NCI-H446 treated with DMSO at 0.1 percent for 48 hours (cell line): ENCODE measurements around the gene SLC5A12.
A peak's percentile ranks its signal among the peaks of the same experiment; 100 is the strongest.

ENCODE experiments used
- DNase-seq: peaks from one replicate; lab custom pipeline; 2025; lab: John Stamatoyannopoulos, UW

Gene SLC5A12

GRCh38 chr11:26721948-26722475 lies at the start of gene SLC5A12:
TSS of gene SLC5A12 (minus strand) at chr11:26722060. CDS start at chr11:26721714, 346 bp downstream.
- no peak for DNase-seq

GRCh38 chr11:26769027-26769426 lies 47.2 kb upstream of the SLC5A12 start:
- no peak for DNase-seq

- DNase-seq = no peak
Measured at GRCh38 chr11:26767060-26767459, 45.2 kb upstream of the SLC5A12 start.

GRCh38 chr11:26765323-26765722 lies 43.5 kb upstream of the SLC5A12 start:
- no peak for DNase-seq

GRCh38 chr11:26764825-26765224 lies 43.0 kb upstream of the SLC5A12 start:
- DNase-seq = no peak

GRCh38 chr11:26764315-26764714 lies 42.5 kb upstream of the SLC5A12 start:
- DNase-seq = no peak

- DNase-seq = no peak
Measured at GRCh38 chr11:26762089-26762488, 40.2 kb upstream of the SLC5A12 start.

- no peak for DNase-seq
Measured at GRCh38 chr11:26761361-26761809, 39.5 kb upstream of the SLC5A12 start.

GRCh38 chr11:26757995-26758394 lies 36.1 kb upstream of the SLC5A12 start:
- no peak for DNase-seq

GRCh38 chr11:26755762-26756161 lies 33.9 kb upstream of the SLC5A12 start:
- DNase-seq = no peak

- peak; percentile 61 for DNase-seq
Measured at GRCh38 chr11:26753723-26754504, 32.1 kb upstream of the SLC5A12 start.

- DNase-seq = no peak
Measured at GRCh38 chr11:26749927-26750326, 28.1 kb upstream of the SLC5A12 start.

- no peak for DNase-seq
Measured at GRCh38 chr11:26743622-26744021, 21.8 kb upstream of the SLC5A12 start.

- no peak for DNase-seq
Measured at GRCh38 chr11:26742966-26743365, 21.1 kb upstream of the SLC5A12 start.

- DNase-seq = peak; percentile 89
Measured at GRCh38 chr11:26741036-26741435, 19.2 kb upstream of the SLC5A12 start.

GRCh38 chr11:26739366-26740073 lies 17.7 kb upstream of the SLC5A12 start:
- DNase-seq = no peak

GRCh38 chr11:26734691-26735090 lies 12.8 kb upstream of the SLC5A12 start:
- DNase-seq = no peak

- no peak for DNase-seq
Measured at GRCh38 chr11:26731084-26731456, 9.2 kb upstream of the SLC5A12 start.

GRCh38 chr11:26730414-26731083 lies 8.7 kb upstream of the SLC5A12 start:
- DNase-seq = no peak

- no peak for DNase-seq
Measured at GRCh38 chr11:26729284-26729683, 7.4 kb upstream of the SLC5A12 start.

GRCh38 chr11:26726960-26727359 lies 5.1 kb upstream of the SLC5A12 start:
- DNase-seq = no peak

GRCh38 chr11:26719998-26720397 lies 1.9 kb downstream of the SLC5A12 start:
- DNase-seq = no peak
